Astrocyte (in vitro differentiated cells and primary cell): ENCODE measurements around the gene JAZF1. TPM values are rescaled to one million over a fixed set of nuclear protein-coding genes. Genes with fewer than 3 reads are reported as not detected.

ENCODE experiments used
- DNase-seq: peaks from one replicate; pipeline ENCODE4 v3.0.0-alpha.2; 2010; ENCODE audit warnings: low read depth
- FAIRE-seq: peaks from 2 replicates; lab custom pipeline; 2011; peaks lifted over from hg19 to GRCh38; lab: Jason Lieb, UNC
- H2AFZ ChIP-seq: 2 replicates; pipeline ENCODE4 v1.6.0; 2012; ENCODE audit warnings: low read depth, low read length, inconsistent platforms
- H3K27ac ChIP-seq: 2 replicates; pipeline ENCODE4 v1.5.1; 2011; ENCODE audit warnings: low read depth, low read length, inconsistent platforms
- H3K27me3 ChIP-seq: 2 replicates; pipeline ENCODE4 v1.6.0; 2011; ENCODE audit warnings: low read length, inconsistent platforms; ENCODE audit not compliant: insufficient read depth
- H3K36me3 ChIP-seq: 2 replicates; pipeline ENCODE4 v1.5.1; 2011; ENCODE audit warnings: low read length, inconsistent platforms; ENCODE audit not compliant: insufficient read depth
- H3K4me1 ChIP-seq: 2 replicates; pipeline ENCODE4 v1.5.1; 2011; ENCODE audit warnings: low read length, inconsistent platforms; ENCODE audit not compliant: insufficient read depth
- H3K4me2 ChIP-seq: 2 replicates; pipeline ENCODE4 v1.6.0; 2012; ENCODE audit warnings: low read length, inconsistent platforms
- H3K4me3 ChIP-seq: 2 replicates; pipeline ENCODE4 v1.5.1; 2011; ENCODE audit warnings: low read depth, mild to moderate bottlenecking, low read length, inconsistent platforms; ENCODE audit not compliant: insufficient read depth
- H3K79me2 ChIP-seq: 2 replicates; pipeline ENCODE4 v1.6.0; 2012; ENCODE audit warnings: mild to moderate bottlenecking, low read length, inconsistent platforms; ENCODE audit not compliant: insufficient read depth
- H3K9ac ChIP-seq: 2 replicates; pipeline ENCODE4 v1.6.0; 2012; ENCODE audit warnings: mild to moderate bottlenecking, low read length, inconsistent platforms
- H3K9me3 ChIP-seq: 2 replicates; pipeline ENCODE4 v1.5.1; 2012; ENCODE audit warnings: low read depth, mild to moderate bottlenecking, low read length, inconsistent platforms; ENCODE audit not compliant: insufficient read depth
- H4K20me1 ChIP-seq: 2 replicates; pipeline ENCODE4 v1.6.0; 2012; ENCODE audit warnings: low read length, inconsistent platforms; ENCODE audit not compliant: insufficient read depth
- H3K27ac Mint-ChIP-seq: one replicate; pipeline ENCODE4 v1.8.0; 2021; ENCODE audit warnings: mild to moderate bottlenecking, mixed read lengths; ENCODE audit not compliant: unreplicated experiment
- H3K27me3 Mint-ChIP-seq: one replicate; pipeline ENCODE4 v1.8.0; 2021; ENCODE audit warnings: low read depth, mixed read lengths; ENCODE audit not compliant: unreplicated experiment
- H3K36me3 Mint-ChIP-seq: one replicate; pipeline ENCODE4 v1.8.0; 2021; ENCODE audit warnings: low read depth, mixed read lengths; ENCODE audit not compliant: unreplicated experiment
- H3K4me1 Mint-ChIP-seq: one replicate; pipeline ENCODE4 v1.8.0; 2021; ENCODE audit warnings: low read depth, mixed read lengths; ENCODE audit not compliant: unreplicated experiment
- H3K4me3 Mint-ChIP-seq: one replicate; pipeline ENCODE4 v1.8.0; 2021; ENCODE audit warnings: mild to moderate bottlenecking, moderate library complexity, mixed read lengths; ENCODE audit not compliant: unreplicated experiment
- H3K9me3 Mint-ChIP-seq: one replicate; pipeline ENCODE4 v1.8.0; 2021; ENCODE audit warnings: mild to moderate bottlenecking, mixed read lengths; ENCODE audit not compliant: unreplicated experiment
- CTCF ChIP-seq: IDR thresholded peaks from 2 replicates; pipeline ENCODE4 v1.5.1; 2011; ENCODE audit warnings: low read depth, mild to moderate bottlenecking, inconsistent platforms, low read length, moderate library complexity; ENCODE audit not compliant: insufficient read depth
- EZH2 ChIP-seq: IDR thresholded peaks from 2 replicates; pipeline ENCODE4 v1.6.1; 2012; ENCODE audit warnings: mild to moderate bottlenecking, low read length, inconsistent platforms; ENCODE audit not compliant: insufficient read depth
- total RNA-seq: library from RNA; stranded (reverse); gene quantifications from 2 replicates; pipeline ENCODE4 v1.2.1, GENCODE V29; 2021

JAZF1 gene
- total RNA-seq, 1 donor from 2014 or later, result 20.1 TPM

DNA sequence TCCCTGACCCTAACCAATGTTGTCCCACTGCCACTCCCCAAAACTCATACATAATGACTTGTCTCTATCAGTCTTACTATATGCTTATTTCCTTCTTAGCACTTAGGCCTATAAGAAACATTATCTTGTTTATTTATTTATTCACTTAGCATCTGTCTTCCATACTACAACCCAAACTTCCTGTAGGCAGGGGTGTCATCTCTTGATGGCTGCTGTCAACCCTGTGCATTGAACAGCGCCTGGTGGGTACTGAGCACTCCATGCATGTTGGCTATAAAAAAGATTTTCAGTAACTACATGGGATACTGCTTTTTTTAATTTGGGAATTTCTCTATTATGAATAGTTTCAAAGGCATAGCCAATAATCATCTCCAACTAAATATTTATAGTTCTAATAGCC, 46.7 kb downstream of the JAZF1 start:
- Mint-ChIP-seq H3K36me3 (peaks cover 4% of the 10 kb centered on the region), H3K9me3 (no peaks in the 10 kb centered on the region), H3K27ac (no peak overlapping the region), H3K27me3 (no peaks in the 10 kb centered on the region), H3K4me1 (peaks cover 20% of the 10 kb centered on the region), H3K4me3 (no peak overlapping the region)
- Histone ChIP-seq H2AFZ (no peak overlapping the region), H3K27ac (no peak overlapping the region), H3K36me3 (no peaks in the 10 kb centered on the region), H3K9ac (no peak overlapping the region), H3K4me3 (no peak overlapping the region), H3K4me1 (peaks cover 13% of the 10 kb centered on the region), H3K9me3 (no peaks in the 10 kb centered on the region), H3K27me3 (no peaks in the 10 kb centered on the region), H3K79me2 (peaks cover 10% of the 10 kb centered on the region), H4K20me1 (peaks cover 44% of the 10 kb centered on the region), H3K4me2 (no peak overlapping the region)
- no peak for DNase-seq
- TF ChIP-seq EZH2, result no peak
- no peak for TF ChIP-seq CTCF
- FAIRE-seq, result no peak

GRCh38 chr7:28132959-28133870, 47.4 kb downstream of the JAZF1 start:
- no peak overlapping the region for H3K4me2 ChIP-seq
- Mint-ChIP-seq H3K4me3 (no peak overlapping the region), H3K4me1 (peaks cover 24% of the 10 kb centered on the region), H3K27ac (no peak overlapping the region), H3K36me3 (peaks cover 4% of the 10 kb centered on the region), H3K9me3 (no peaks in the 10 kb centered on the region), H3K27me3 (no peaks in the 10 kb centered on the region)
- DNase-seq (peak; percentile 60), FAIRE-seq (no peak)
- no peak for TF ChIP-seq CTCF
- no peak for TF ChIP-seq EZH2
- H3K4me3 ChIP-seq, result no peak overlapping the region
- H3K27ac ChIP-seq, result no peak overlapping the region
- no peaks in the 10 kb centered on the region for H3K9me3 ChIP-seq
- no peak overlapping the region for H3K9ac ChIP-seq
- no peak overlapping the region for H2AFZ ChIP-seq
- H3K79me2 ChIP-seq, result peaks cover 10% of the 10 kb centered on the region
- peaks cover 47% of the 10 kb centered on the region for H4K20me1 ChIP-seq
- no peaks in the 10 kb centered on the region for H3K27me3 ChIP-seq
- peaks cover 13% of the 10 kb centered on the region for H3K4me1 ChIP-seq
- H3K36me3 ChIP-seq, result no peaks in the 10 kb centered on the region

DNA sequence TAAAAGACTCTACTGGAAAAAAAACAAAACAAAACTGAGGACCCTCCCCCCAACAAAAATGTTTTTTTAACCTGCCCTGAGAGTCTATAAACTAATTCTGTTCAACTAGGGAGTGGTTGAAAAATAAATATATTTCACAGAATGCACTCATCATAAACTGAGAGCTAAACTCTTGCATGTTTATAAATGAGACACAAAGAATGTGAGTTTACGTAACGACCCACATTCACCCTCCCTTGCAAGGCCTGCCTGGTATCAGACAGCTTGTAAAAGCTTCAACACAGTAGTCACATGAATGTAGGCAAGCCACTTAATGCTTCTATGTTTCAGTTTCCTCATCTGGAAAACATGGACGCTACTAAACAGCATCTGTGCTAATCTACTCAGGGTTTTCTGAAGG, 50.3 kb downstream of the JAZF1 start:
- Histone ChIP-seq H3K36me3 (no peaks in the 10 kb centered on the region), H3K4me3 (no peak overlapping the region), H3K9ac (no peak overlapping the region), H3K4me2 (no peak overlapping the region), H3K27me3 (no peaks in the 10 kb centered on the region), H3K9me3 (no peaks in the 10 kb centered on the region), H4K20me1 (peaks cover 37% of the 10 kb centered on the region), H3K79me2 (peaks cover 21% of the 10 kb centered on the region), H3K4me1 (peaks cover 5% of the 10 kb centered on the region), H2AFZ (no peak overlapping the region), H3K27ac (no peak overlapping the region)
- Mint-ChIP-seq H3K36me3 (peaks cover 5% of the 10 kb centered on the region), H3K27ac (no peak overlapping the region), H3K4me3 (no peak overlapping the region), H3K4me1 (peaks cover 16% of the 10 kb centered on the region), H3K27me3 (no peaks in the 10 kb centered on the region), H3K9me3 (no peaks in the 10 kb centered on the region)
- DNase-seq, result peak; percentile 41
- peak; percentile 20 for FAIRE-seq
- no peak for TF ChIP-seq EZH2
- no peak for TF ChIP-seq CTCF
